A549 (cell line): ENCODE measurements around the gene ZFP36L1. TPM values are rescaled to one million over a fixed set of nuclear protein-coding genes. Genes with fewer than 3 reads are reported as not detected.

Experiments used
- ATAC-seq, 2 experiments: fragments of 200-7000 bp in 1 of 2; fragments of >200 bp in 1 of 2; cut with Nextera tagmentation in 1 of 2; cut with Tn5 transposase in 1 of 2; 3 replicates each; pipeline versions ENCODE4 v1.8.0 to v1.9.1; 2018 to 2020; ENCODE audit warnings: mild to moderate bottlenecking in 1 of 2, moderate library complexity in 1 of 2
- CTCF ChIA-PET: fragments of 300-600 bp; sonication (Branson Sonifier 250); formaldehyde crosslinking; extraction: SDS; loops from one replicate; lab custom pipeline; 2021; ENCODE audit warnings: antibody characterized with exemption, inconsistent platforms; lab: Yijun Ruan, JAX
- POLR2A ChIA-PET: fragments of 350-600 bp; formaldehyde crosslinking; extraction: SDS; loops from one replicate; lab custom pipeline; 2021; ENCODE audit warnings: antibody characterized with exemption, inconsistent platforms; lab: Yijun Ruan, JAX
- DNase-seq, 2 experiments: peaks; one replicate each; pipeline versions ENCODE4 v3.0.0 to v3.0.0-alpha.2; 2011 to 2016; ENCODE audit warnings: low read depth in 1 of 2, low spot score in 1 of 2
- FAIRE-seq: peaks from 2 replicates; lab custom pipeline; 2011; peaks lifted over from hg19 to GRCh38; lab: Jason Lieb, UNC
- H3K27ac ChIP-seq, 2 experiments: fragments of >200 bp; sonication (Bioruptor Twin); formaldehyde crosslinking; 3 replicates each; pipeline ENCODE4 v1.5.1; 2016 to 2017
- H3K4me1 ChIP-seq: fragments of >200 bp; sonication (Bioruptor Twin); formaldehyde crosslinking; 3 replicates; pipeline ENCODE4 v1.6.1; 2016
- H3K4me2 ChIP-seq: fragments of >200 bp; sonication (Bioruptor Twin); formaldehyde crosslinking; 3 replicates; pipeline ENCODE4 v1.6.1; 2016
- H3K4me3 ChIP-seq: fragments of >200 bp; sonication (Bioruptor Twin); formaldehyde crosslinking; 3 replicates; pipeline ENCODE4 v1.5.1; 2016
- H3K9me3 ChIP-seq: fragments of >200 bp; sonication (Bioruptor Twin); formaldehyde crosslinking; 3 replicates; pipeline ENCODE4 v1.6.1; 2016
- ATOH8 ChIP-seq: fragments of 250-450 bp; sonication (Bioruptor Pico); IDR thresholded peaks from 2 replicates; pipeline ENCODE4 v1.5.0; 2020; ENCODE audit warnings: low read depth, mild to moderate bottlenecking, moderate library complexity
- BCL3 ChIP-seq: fragments of >200 bp; sonication (Bioruptor Twin); formaldehyde crosslinking; IDR thresholded peaks from 3 replicates; pipeline ENCODE4 v1.6.1; 2016
- BHLHE40 ChIP-seq: IDR thresholded peaks from 2 replicates; pipeline ENCODE4 v1.6.1; 2012; ENCODE audit warnings: low read depth, low read length, inconsistent platforms
- CEBPB ChIP-seq, 2 experiments: fragments of >200 bp in 1 of 2; sonication (Bioruptor Twin) in 1 of 2; formaldehyde crosslinking in 1 of 2; IDR thresholded peaks; 2 replicates each; pipeline ENCODE4 v1.6.1; 2012 to 2016
- CHD2 ChIP-seq: fragments of 150-350 bp; IDR thresholded peaks from 2 replicates; pipeline ENCODE4 v1.6.1; 2014; ENCODE audit warnings: low read length; ENCODE audit not compliant: partially characterized antibody
- EHF ChIP-seq: fragments of 250-450 bp; sonication (Bioruptor Pico); IDR thresholded peaks from 2 replicates; pipeline ENCODE4 v1.5.0; 2020; ENCODE audit warnings: mild to moderate bottlenecking
- EHMT2 ChIP-seq: fragments of 200-600 bp; sonication (generic); IDR thresholded peaks from 2 replicates; pipeline ENCODE4 v1.6.1; 2016; ENCODE audit warnings: antibody characterized with exemption, low read depth, mild to moderate bottlenecking, moderate library complexity
- ELK1 ChIP-seq: fragments of 150-350 bp; IDR thresholded peaks from 2 replicates; pipeline ENCODE4 v1.6.1; 2014; ENCODE audit warnings: low read depth, mild to moderate bottlenecking, low read length
- EP300 ChIP-seq, 2 experiments: fragments of >200 bp; sonication (Bioruptor Twin); formaldehyde crosslinking; IDR thresholded peaks; 2 replicates in 1 of 2; 3 replicates in 1 of 2; pipeline ENCODE4 v1.6.1; 2016 to 2017
- HDAC2 ChIP-seq: fragments of 200-600 bp; sonication (generic); IDR thresholded peaks from 2 replicates; pipeline ENCODE4 v1.6.1; 2016
- HMGXB4 ChIP-seq: fragments of 250-450 bp; sonication (Bioruptor Pico); IDR thresholded peaks from 2 replicates; pipeline ENCODE4 v1.5.0; 2021; ENCODE audit warnings: mild to moderate bottlenecking, moderate library complexity, borderline replicate concordance
- HOXB5 ChIP-seq: fragments of 250-450 bp; sonication (Bioruptor Pico); IDR thresholded peaks from 2 replicates; pipeline ENCODE4 v1.5.0; 2020; ENCODE audit warnings: mild to moderate bottlenecking, moderate library complexity
- JUNB ChIP-seq: fragments of >200 bp; sonication (Bioruptor Twin); formaldehyde crosslinking; IDR thresholded peaks from 2 replicates; pipeline ENCODE4 v1.6.1; 2016
- KDM1A ChIP-seq: fragments of 200-600 bp; sonication (generic); IDR thresholded peaks from 2 replicates; pipeline ENCODE4 v1.6.1; 2016; ENCODE audit warnings: low read depth, mild to moderate bottlenecking
- KDM5A ChIP-seq: fragments of 200-600 bp; sonication (generic); IDR thresholded peaks from 2 replicates; pipeline ENCODE4 v1.6.1; 2016; ENCODE audit warnings: antibody characterized with exemption, mild to moderate bottlenecking
- MAFK ChIP-seq: fragments of 450-650 bp; IDR thresholded peaks from 2 replicates; pipeline ENCODE4 v1.6.1; 2014; ENCODE audit not compliant: partially characterized antibody
- MAX ChIP-seq: IDR thresholded peaks from 2 replicates; pipeline ENCODE4 v1.6.1; 2012
- MAZ ChIP-seq: fragments of 150-350 bp; IDR thresholded peaks from 2 replicates; pipeline ENCODE4 v1.6.1; 2014; ENCODE audit warnings: antibody characterized with exemption, low read depth, low read length, borderline replicate concordance
- PBX3 ChIP-seq: IDR thresholded peaks from 2 replicates; pipeline ENCODE4 v1.6.1; 2012
- PHF8 ChIP-seq: fragments of 200-600 bp; sonication (generic); IDR thresholded peaks from 2 replicates; pipeline ENCODE4 v1.6.1; 2016; ENCODE audit warnings: low read depth, mild to moderate bottlenecking, antibody characterized with exemption, moderate library complexity, borderline replicate concordance
- RARB ChIP-seq: fragments of 250-450 bp; sonication (Bioruptor Pico); IDR thresholded peaks from 2 replicates; pipeline ENCODE4 v1.8.0; 2021; ENCODE audit warnings: mild to moderate bottlenecking, moderate library complexity
- RFX5 ChIP-seq: fragments of 450-650 bp; IDR thresholded peaks from 2 replicates; pipeline ENCODE4 v1.7.1; 2014; ENCODE audit warnings: antibody characterized with exemption, mild to moderate bottlenecking, moderate library complexity
- SMC3 ChIP-seq: fragments of >200 bp; sonication (Bioruptor Twin); formaldehyde crosslinking; IDR thresholded peaks from 3 replicates; pipeline ENCODE4 v1.6.1; 2018; ENCODE audit warnings: inconsistent platforms
- USF2 ChIP-seq: fragments of 450-650 bp; IDR thresholded peaks from 2 replicates; pipeline ENCODE4 v1.6.1; 2014; ENCODE audit warnings: antibody characterized with exemption
- ZNF302 ChIP-seq: fragments of 250-450 bp; sonication (Bioruptor Pico); IDR thresholded peaks from 2 replicates; pipeline ENCODE4 v1.9.0; 2021; ENCODE audit warnings: inconsistent platforms, mild to moderate bottlenecking, moderate library complexity
- ZSCAN20 ChIP-seq: fragments of 250-450 bp; sonication (Bioruptor Pico); IDR thresholded peaks from 2 replicates; pipeline ENCODE4 v1.8.0; 2022; ENCODE audit warnings: mild to moderate bottlenecking, moderate library complexity
- WGBS: methylation state at CpG from one replicate; pipeline ENCODE4 v1.1.6; 2017; ENCODE audit errors: missing lambda C conversion rate; 5-methylcytosine and 5-hydroxymethylcytosine counted together
- polyA plus RNA-seq, 4 experiments: library from polyadenylated mRNA; depleted of rRNA in 3 of 4; stranded (reverse); fragments of >200 nt; fragmentation: RNase III in 1 of 4; extraction: RNeasy Plus Mini Kit Qiagen cat#74134 plus additional on column Dnase treatment in 1 of 4; gene quantifications; 2 replicates in 3 of 4; 3 replicates in 1 of 4; pipeline ENCODE4 v1.2.3, GENCODE V29; 2011 to 2017

The ZFP36L1 gene
- polyA plus RNA-seq, 2 of the 4 experiments (the other 2 are of a cell fraction) = 76.4 to 114 TPM

GRCh38 chr14:68809524-68809923, 16.7 kb upstream of the ZFP36L1 start:
- ChIA-PET CTCF (interaction anchor here (0.6 to 7.4 kb wide), 7 partner anchors 7 to 876 kb away, joined by 3 to 54 read pairs (median 3); no protein-coding TSS in a partner anchor), POLR2A (interaction anchor here (1.4 to 13.8 kb wide), 2 partner anchors 14 to 21 kb away, joined by 9 to 187 read pairs; partner anchors contain the start of gene ZFP36L1)
- Histone ChIP-seq H3K9me3 (peaks cover 10% of the 10 kb centered on the region; the same call in 2 of the 3 replicates), H3K4me2 (no peak overlapping the region), H3K4me3 (no peak overlapping the region), H3K27ac (peak overlapping the region in 1 of 2 experiments; percentile 86; a peak in 3 of 6 replicates), H3K4me1 (peaks cover 25% of the 10 kb centered on the region)
- ATAC-seq (no peak), DNase-seq (no peak), FAIRE-seq (no peak)
- TF ChIP-seq RFX5 (no peak), USF2 (no peak), PHF8 (no peak), PBX3 (no peak), JUNB (no peak), CHD2 (no peak), MAZ (no peak), BHLHE40 (no peak), CEBPB (IDR thresholded peaks at IDR 0.05) (no peak), SMC3 (no peak), EHF (CRISPR knock-in tag) (no peak)
- WGBS = 93% methylated on average over 4 of the region's 4 CpGs

- no peak for FAIRE-seq
- no peak for ATAC-seq
- CTCF ChIA-PET = interaction anchor here (0.6 to 7.4 kb wide), 7 partner anchors 7 to 875 kb away, joined by 3 to 54 read pairs (median 4); no protein-coding TSS in a partner anchor
- no peak overlapping the region for H3K4me2 ChIP-seq
- TF ChIP-seq HMGXB4 (CRISPR knock-in tag) (no peak), ELK1 (no peak), CEBPB (IDR thresholded peaks at IDR 0.05) (no peak), ZSCAN20 (CRISPR knock-in tag) (no peak), RFX5 (no peak), KDM5A (no peak), ZNF302 (CRISPR knock-in tag) (no peak), EP300 (IDR thresholded peaks at IDR 0.05) (no peak), USF2 (no peak), HDAC2 (no peak), BCL3 (no peak), EHMT2 (no peak), ATOH8 (CRISPR knock-in tag) (no peak), KDM1A (no peak), MAFK (no peak), RARB (CRISPR knock-in tag) (no peak), MAX (no peak), HOXB5 (no peak)
- peak overlapping the region in 1 of 2 experiments; percentile 86; a peak in 3 of 6 replicates for H3K27ac ChIP-seq
- POLR2A ChIA-PET = interaction anchor here (13.8 kb wide), 1 partner anchor 20 kb away, joined by 187 read pairs; the partner anchor contains the start of gene ZFP36L1
- H3K4me1 ChIP-seq = peaks cover 19% of the 10 kb centered on the region
- H3K9me3 ChIP-seq = peaks cover 14% of the 10 kb centered on the region; the same call in 2 of the 3 replicates
- 95% methylated on average over 7 of the region's 7 CpGs for WGBS
- DNase-seq = no peak
- no peak overlapping the region for H3K4me3 ChIP-seq
Measured at GRCh38 chr14:68808696-68809480, 16.0 kb upstream of the ZFP36L1 start.
